CD4-positive, alpha-beta memory T cell (primary cell): ENCODE measurements around the gene SMIM36. TPM values are rescaled to one million over a fixed set of nuclear protein-coding genes. Genes with fewer than 3 reads are reported as not detected.

Experiments
- CTCF ChIA-PET: fragments of 350-600 bp; sonication (Branson Sonifier 250); formaldehyde crosslinking; loops from one replicate; lab custom pipeline; 2021; ENCODE audit warnings: inconsistent platforms; ENCODE audit not compliant: partially characterized antibody; lab: Charles Lee
- POLR2A ChIA-PET: fragments of 350-600 bp; sonication (Branson Sonifier 250); formaldehyde crosslinking; loops from one replicate; lab custom pipeline; 2021; ENCODE audit not compliant: partially characterized antibody; lab: Charles Lee
- DNase-seq, 5 donors: peaks; one replicate each; pipeline versions ENCODE4 v3.0.0 to v3.0.0-alpha.2; 2020 to 2022; ENCODE audit warnings: mixed read lengths in 1 of 5
- H3K27ac ChIP-seq: one replicate; pipeline ENCODE4 v1.7.0; 2013; ENCODE audit warnings: low read depth, low read length
- H3K27me3 ChIP-seq: 2 replicates; pipeline ENCODE4 v1.7.0; 2013; ENCODE audit warnings: mild to moderate bottlenecking, low read length, moderate library complexity; ENCODE audit not compliant: insufficient read depth
- H3K36me3 ChIP-seq: 2 replicates; pipeline ENCODE4 v1.7.0; 2013; ENCODE audit warnings: mild to moderate bottlenecking, low read length, moderate library complexity; ENCODE audit not compliant: insufficient read depth
- H3K4me1 ChIP-seq: 2 replicates; pipeline ENCODE4 v1.7.0; 2013; ENCODE audit warnings: mild to moderate bottlenecking, low read length, moderate library complexity; ENCODE audit not compliant: insufficient read depth
- H3K4me3 ChIP-seq, 2 donors: one replicate each; pipeline ENCODE4 v1.7.0; 2013; ENCODE audit warnings: low read length in 2 of 2, mild to moderate bottlenecking in 1 of 2
- H3K9me3 ChIP-seq, 2 donors: one replicate each; pipeline ENCODE4 v1.7.0; 2013; ENCODE audit warnings: low read length in 2 of 2, control low read depth in 1 of 2; ENCODE audit not compliant: control insufficient read depth in 1 of 2
- H3K27ac Mint-ChIP-seq, 7 donors: one replicate each; pipeline ENCODE4 v1.8.0; 2020 to 2021; ENCODE audit warnings: mixed read lengths in 7 of 7, mild to moderate bottlenecking in 6 of 7, inconsistent platforms in 3 of 7, moderate library complexity in 3 of 7
- H3K27me3 Mint-ChIP-seq, 2 donors: one replicate each; pipeline ENCODE4 v1.8.0; 2020 to 2021; ENCODE audit warnings: mixed read lengths in 2 of 2
- H3K36me3 Mint-ChIP-seq, 2 donors: one replicate each; pipeline ENCODE4 v1.8.0; 2020 to 2021; ENCODE audit warnings: mixed read lengths in 2 of 2, inconsistent platforms in 1 of 2, mild to moderate bottlenecking in 1 of 2
- H3K4me1 Mint-ChIP-seq, 4 donors: one replicate each; pipeline ENCODE4 v1.8.0; 2020 to 2021; ENCODE audit warnings: mixed read lengths in 4 of 4, mild to moderate bottlenecking in 1 of 4
- H3K4me3 Mint-ChIP-seq, 8 donors: one replicate each; pipeline ENCODE4 v1.8.0; 2020 to 2021; ENCODE audit warnings: mixed read lengths in 8 of 8, mild to moderate bottlenecking in 7 of 8, moderate library complexity in 6 of 8, inconsistent platforms in 3 of 8
- H3K9me3 Mint-ChIP-seq, 8 donors: one replicate each; pipeline ENCODE4 v1.8.0; 2020 to 2021; ENCODE audit warnings: mixed read lengths in 8 of 8, mild to moderate bottlenecking in 5 of 8, inconsistent platforms in 3 of 8, moderate library complexity in 1 of 8
- intact Hi-C: fragments of 100-400 bp; cut with micrococcal nuclease; formaldehyde crosslinking; loops from one replicate; pipeline ENCODE4 v1.15.1; 2023
- polyA plus RNA-seq, 2 donors: library from polyadenylated mRNA; unstranded; fragments of 300-500 nt; fragmentation: Illumina TruSeq; gene quantifications; one replicate each; pipeline ENCODE4 v1.2.3, GENCODE V29; 2021
- total RNA-seq, 2 experiments: library from RNA; stranded (reverse); gene quantifications; one replicate each; pipeline ENCODE4 v1.2.3, GENCODE V29; 2021

The SMIM36 gene
- total and polyA plus RNA-seq, 4 experiments from 2014 or later, result not detected

GRCh38 chr17:55487695-55488432 is 23.4 kb downstream of the SMIM36 start:
- no peaks in the 10 kb centered on the region for H3K9me3 ChIP-seq
- no peaks in the 10 kb centered on the region for H3K36me3 ChIP-seq
- CTCF ChIA-PET, result no interaction called here
- H3K4me1 ChIP-seq, result no peaks in the 10 kb centered on the region
- no peaks in the 10 kb centered on the region for H3K4me1 Mint-ChIP-seq
- DNase-seq, result no peak
- H3K27me3 ChIP-seq, result no peaks in the 10 kb centered on the region
- H3K36me3 Mint-ChIP-seq, result no peaks in the 10 kb centered on the region
- POLR2A ChIA-PET, result no interaction called here
- intact Hi-C loops, result no loop called here
- no peak overlapping the region for H3K27ac ChIP-seq
- H3K4me3 ChIP-seq, result no peak overlapping the region
- no peak overlapping the region for H3K4me3 Mint-ChIP-seq
- H3K9me3 Mint-ChIP-seq, result no peaks in the 10 kb centered on the region
- H3K27ac Mint-ChIP-seq, result no peak overlapping the region
- H3K27me3 Mint-ChIP-seq, result peaks cover 3 to 11% of the 10 kb centered on the region in 2 donors

DNA sequence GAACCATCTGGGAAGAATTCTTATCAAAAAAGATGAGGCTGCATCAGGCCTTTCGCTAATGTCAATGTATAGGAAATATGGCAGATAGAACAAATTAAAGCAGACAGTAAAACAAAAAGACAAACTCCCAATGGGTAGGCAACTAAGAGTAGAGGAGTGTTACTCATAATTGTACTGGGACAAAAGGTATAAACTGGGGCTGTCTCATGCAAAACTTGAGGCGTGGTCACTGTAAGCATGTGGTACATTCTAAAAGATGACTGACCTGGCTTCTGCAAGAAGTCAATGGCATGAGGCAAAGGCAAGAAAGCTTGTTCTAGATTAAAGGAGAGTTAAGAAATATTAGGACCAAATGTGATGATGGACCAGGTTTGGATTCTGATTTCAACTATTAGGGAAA is 26.7 kb downstream of the SMIM36 start:
- Histone ChIP-seq H3K4me3 (no peak overlapping the region), H3K27ac (no peak overlapping the region), H3K36me3 (no peaks in the 10 kb centered on the region), H3K4me1 (no peaks in the 10 kb centered on the region), H3K9me3 (no peaks in the 10 kb centered on the region), H3K27me3 (no peaks in the 10 kb centered on the region)
- Mint-ChIP-seq H3K9me3 (no peaks in the 10 kb centered on the region), H3K27me3 (peaks cover 3 to 9% of the 10 kb centered on the region in 2 donors), H3K4me1 (no peaks in the 10 kb centered on the region), H3K36me3 (no peaks in the 10 kb centered on the region), H3K27ac (no peak overlapping the region), H3K4me3 (no peak overlapping the region)
- no peak for DNase-seq
- ChIA-PET POLR2A (no interaction called here), CTCF (no interaction called here)
- intact Hi-C loops, result no loop called here

DNA sequence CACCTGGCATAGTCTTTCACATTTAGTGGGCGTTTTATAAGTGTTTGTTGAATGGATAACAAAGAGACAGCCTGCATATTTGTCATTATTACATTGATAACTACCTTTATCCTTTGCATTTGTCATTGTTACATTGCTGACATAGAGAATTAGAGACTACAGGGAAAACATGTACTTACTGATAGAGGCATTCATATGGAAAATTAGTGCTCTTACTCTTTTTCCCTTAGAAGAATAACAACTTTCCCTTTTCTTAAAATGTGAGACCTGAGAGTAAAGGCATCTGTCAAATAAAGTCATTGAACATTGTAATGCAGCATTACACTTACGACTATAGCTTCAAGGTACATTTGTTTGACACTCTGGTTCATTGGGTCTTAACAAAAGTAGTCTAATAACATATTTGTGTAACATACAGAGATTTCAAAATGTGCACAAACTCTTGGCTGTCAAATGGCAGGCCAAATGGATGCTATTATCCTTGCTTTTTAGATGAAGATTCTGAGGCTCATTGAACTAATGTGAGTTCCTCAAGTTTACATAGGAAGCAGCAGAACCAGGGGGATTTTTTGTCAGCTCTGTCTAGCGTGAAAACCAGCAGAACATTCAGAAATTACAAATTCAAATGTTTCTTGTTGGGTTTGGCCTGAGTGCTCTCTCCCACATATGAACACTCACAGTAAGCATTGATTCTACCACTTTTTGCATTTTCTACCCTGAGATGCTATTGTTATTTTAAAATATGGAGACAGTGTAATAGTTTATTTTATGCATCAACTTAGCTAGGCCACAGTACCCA is 28.5 kb downstream of the SMIM36 start:
- Mint-ChIP-seq H3K27me3 (peaks cover 0 to 11% of the 10 kb centered on the region in 2 donors), H3K4me1 (no peaks in the 10 kb centered on the region), H3K4me3 (no peak overlapping the region), H3K36me3 (no peaks in the 10 kb centered on the region), H3K27ac (no peak overlapping the region), H3K9me3 (no peaks in the 10 kb centered on the region)
- no peaks in the 10 kb centered on the region for H3K36me3 ChIP-seq
- no peak overlapping the region for H3K27ac ChIP-seq
- intact Hi-C loops, result no loop called here
- POLR2A ChIA-PET, result no interaction called here
- no peaks in the 10 kb centered on the region for H3K4me1 ChIP-seq
- CTCF ChIA-PET, result no interaction called here
- DNase-seq, result no peak
- H3K27me3 ChIP-seq, result no peaks in the 10 kb centered on the region
- no peaks in the 10 kb centered on the region for H3K9me3 ChIP-seq
- no peak overlapping the region for H3K4me3 ChIP-seq

GRCh38 chr17:55480631-55481315 is 30.5 kb downstream of the SMIM36 start:
- POLR2A ChIA-PET, result no interaction called here
- Histone ChIP-seq H3K9me3 (no peaks in the 10 kb centered on the region), H3K27ac (no peak overlapping the region), H3K27me3 (no peaks in the 10 kb centered on the region), H3K4me3 (no peak overlapping the region), H3K36me3 (no peaks in the 10 kb centered on the region), H3K4me1 (no peaks in the 10 kb centered on the region)
- no peak overlapping the region for H3K4me3 Mint-ChIP-seq
- DNase-seq, result no peak
- peaks cover 0 to 1% (median 0%) of the 10 kb centered on the region in 8 donors for H3K9me3 Mint-ChIP-seq
- no peaks in the 10 kb centered on the region for H3K4me1 Mint-ChIP-seq
- CTCF ChIA-PET, result no interaction called here
- no peaks in the 10 kb centered on the region for H3K36me3 Mint-ChIP-seq
- peaks cover 0 to 5% of the 10 kb centered on the region in 2 donors for H3K27me3 Mint-ChIP-seq
- no peak overlapping the region for H3K27ac Mint-ChIP-seq
- intact Hi-C loops, result no loop called here

DNA sequence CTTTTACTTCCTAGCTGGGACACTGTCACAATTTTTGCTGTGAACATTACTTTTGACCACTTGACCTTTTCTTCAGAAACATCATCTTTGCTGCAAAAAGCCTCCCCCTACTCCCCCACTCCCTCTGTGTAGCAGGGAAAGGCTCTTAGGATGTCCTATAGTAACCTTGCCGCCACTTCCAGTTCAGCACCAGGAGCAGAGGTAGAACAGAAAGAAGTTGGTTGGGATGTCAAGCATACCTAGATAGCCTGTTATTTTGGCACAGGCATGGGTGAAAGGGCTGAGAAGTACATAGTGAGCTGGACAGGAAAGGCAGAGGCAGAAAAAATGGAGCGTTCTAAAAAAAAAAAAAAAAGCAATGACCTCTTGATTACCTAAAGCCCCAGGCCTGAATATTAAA is 31.3 kb downstream of the SMIM36 start:
- H3K9me3 Mint-ChIP-seq, result peaks cover 0 to 1% (median 0%) of the 10 kb centered on the region in 8 donors
- no peaks in the 10 kb centered on the region for H3K4me1 ChIP-seq
- no peaks in the 10 kb centered on the region for H3K36me3 Mint-ChIP-seq
- no peak overlapping the region for H3K27ac ChIP-seq
- peak overlapping the region in 1 of 7 donors; percentile 72 for H3K27ac Mint-ChIP-seq
- intact Hi-C loops, result no loop called here
- no peaks in the 10 kb centered on the region for H3K9me3 ChIP-seq
- no peaks in the 10 kb centered on the region for H3K36me3 ChIP-seq
- ChIA-PET POLR2A (no interaction called here), CTCF (no interaction called here)
- no peaks in the 10 kb centered on the region for H3K4me1 Mint-ChIP-seq
- no peak overlapping the region for H3K4me3 ChIP-seq
- H3K4me3 Mint-ChIP-seq, result no peak overlapping the region
- no peaks in the 10 kb centered on the region for H3K27me3 ChIP-seq
- H3K27me3 Mint-ChIP-seq, result peaks cover 0 to 5% of the 10 kb centered on the region in 2 donors
- no peak for DNase-seq

GRCh38 chr17:55478971-55479370 is 32.3 kb downstream of the SMIM36 start:
- H3K27me3 Mint-ChIP-seq, result peaks cover 0 to 5% of the 10 kb centered on the region in 2 donors
- no peak for DNase-seq
- no peak overlapping the region for H3K4me3 ChIP-seq
- CTCF ChIA-PET, result no interaction called here
- intact Hi-C loops, result no loop called here
- H3K36me3 Mint-ChIP-seq, result no peaks in the 10 kb centered on the region
- H3K36me3 ChIP-seq, result no peaks in the 10 kb centered on the region
- H3K27ac ChIP-seq, result no peak overlapping the region
- H3K4me1 ChIP-seq, result no peaks in the 10 kb centered on the region
- H3K27me3 ChIP-seq, result no peaks in the 10 kb centered on the region
- POLR2A ChIA-PET, result no interaction called here
- no peaks in the 10 kb centered on the region for H3K4me1 Mint-ChIP-seq
- no peak overlapping the region for H3K27ac Mint-ChIP-seq
- H3K9me3 Mint-ChIP-seq, result peaks cover 0 to 1% (median 0%) of the 10 kb centered on the region in 8 donors
- H3K9me3 ChIP-seq, result no peaks in the 10 kb centered on the region
- H3K4me3 Mint-ChIP-seq, result no peak overlapping the region

DNA sequence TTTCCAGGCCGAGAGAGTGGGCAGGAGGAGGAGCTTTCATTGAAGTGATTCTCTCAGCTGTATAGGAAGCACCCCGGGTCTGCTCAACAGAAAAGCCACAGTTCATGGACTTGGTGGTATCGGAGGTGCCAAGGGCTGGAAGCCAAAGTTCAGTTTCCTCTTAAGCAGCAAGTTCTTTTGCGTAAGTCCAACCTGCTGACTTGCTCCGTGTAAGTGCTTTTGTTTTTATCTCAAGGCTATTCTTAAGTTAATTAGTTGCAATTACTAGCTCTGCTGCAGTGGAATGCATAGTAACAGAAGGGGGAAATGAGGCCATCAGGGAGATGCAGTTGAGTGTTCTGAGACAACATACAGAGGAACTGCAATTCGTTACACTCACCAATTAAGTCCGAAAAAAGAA is 44.6 kb downstream of the SMIM36 start:
- H3K27me3 ChIP-seq, result no peaks in the 10 kb centered on the region
- H3K4me1 ChIP-seq, result no peaks in the 10 kb centered on the region
- H3K9me3 Mint-ChIP-seq, result no peaks in the 10 kb centered on the region
- ChIA-PET CTCF (interaction anchor here (0.7 kb wide), 1 partner anchor 170 kb away, joined by 3 read pairs; no protein-coding TSS in a partner anchor), POLR2A (no interaction called here)
- H3K36me3 ChIP-seq, result no peaks in the 10 kb centered on the region
- H3K36me3 Mint-ChIP-seq, result no peaks in the 10 kb centered on the region
- DNase-seq, result no peak
- H3K9me3 ChIP-seq, result no peaks in the 10 kb centered on the region
- H3K27ac Mint-ChIP-seq, result peak overlapping the region in 1 of 7 donors; percentile 18
- no peak overlapping the region for H3K4me3 Mint-ChIP-seq
- no peak overlapping the region for H3K27ac ChIP-seq
- no peak overlapping the region for H3K4me3 ChIP-seq
- H3K4me1 Mint-ChIP-seq, result no peaks in the 10 kb centered on the region
- intact Hi-C loops, result no loop called here
- H3K27me3 Mint-ChIP-seq, result no peaks in the 10 kb centered on the region
